Measurements from ENCODE around the gene CCDC152.

Gene CCDC152

DNA sequence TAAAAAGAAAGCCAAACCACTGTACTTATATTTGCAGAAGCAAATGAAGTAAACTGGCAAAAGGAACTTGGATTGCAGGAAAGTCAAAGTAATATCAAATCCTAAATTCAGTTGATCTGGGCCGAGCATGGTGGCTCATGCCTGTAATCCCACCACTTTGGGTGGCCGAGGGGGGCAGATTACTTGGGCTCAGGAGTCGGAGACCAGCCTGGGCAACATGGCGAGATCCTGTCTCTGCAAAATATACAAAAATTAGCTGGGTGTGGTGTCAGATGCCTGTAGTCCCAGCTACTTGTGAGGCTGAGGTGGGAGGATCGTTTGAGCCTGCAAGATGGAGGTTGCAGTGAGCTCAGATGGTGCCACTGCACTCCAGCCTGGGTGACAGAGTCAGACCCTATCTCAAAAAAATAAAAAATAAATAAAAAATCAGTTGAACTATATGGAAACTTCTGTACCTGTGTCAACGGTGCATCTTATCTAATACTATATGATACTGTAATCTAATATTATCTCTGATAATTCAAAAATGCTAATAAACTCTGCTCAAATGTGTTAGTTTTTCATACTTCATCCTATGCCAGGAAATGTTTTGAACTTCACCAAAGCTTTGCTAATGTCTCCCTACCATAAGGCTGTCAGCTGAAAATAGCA, 45.0 kb downstream of the CCDC152 start:
- DNase-seq (ENCODE audit: low read depth, low spot score) = no peak
- H3K4me3 ChIP-seq (ENCODE audit: low read depth, low read length) = no peak overlapping the region
- in situ Hi-C loops (cut with HindIII; ENCODE audit: low sequenced_read_pairs) = no loop called here

DNA sequence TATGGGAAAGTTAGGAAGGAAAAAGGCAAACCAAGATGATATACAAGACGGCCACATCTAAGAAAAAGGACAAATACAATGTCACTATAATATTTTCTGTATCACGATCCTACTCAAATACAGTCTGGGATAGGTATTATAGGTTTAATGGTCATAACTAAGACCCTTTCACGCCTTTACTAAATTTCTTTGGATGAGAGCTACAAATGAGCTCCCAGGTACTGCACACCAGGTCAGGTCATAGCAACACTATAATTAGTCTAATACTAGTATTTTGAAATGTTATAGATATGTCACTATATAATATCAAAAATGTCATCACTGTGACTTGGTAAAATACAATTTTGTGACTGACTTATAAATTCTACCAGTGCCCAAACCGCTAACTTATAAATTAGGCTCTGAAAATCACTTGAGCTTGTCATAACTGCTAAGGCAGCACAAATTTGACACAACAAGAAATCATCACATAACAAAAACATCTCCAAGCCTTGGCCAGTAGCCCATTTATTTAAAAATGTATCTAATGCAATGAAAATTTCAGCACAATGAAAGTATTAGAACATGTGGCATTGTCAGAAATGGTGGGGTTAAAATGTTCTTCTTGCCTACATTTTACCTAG, 48.2 kb downstream of the CCDC152 start:
- no peak for TF ChIP-seq CTCF (IDR thresholded peaks at IDR 0.05; ENCODE audit: low read depth, low read length)
- no peak for DNase-seq (ENCODE audit: low read depth, low spot score)
- in situ Hi-C loops (cut with HindIII; ENCODE audit: low sequenced_read_pairs) = no loop called here
- no peak overlapping the region for H3K4me3 ChIP-seq (ENCODE audit: low read depth, low read length)

More for the DNA sequence above, 45.0 kb downstream of the CCDC152 start:
- TF ChIP-seq CTCF (IDR thresholded peaks at IDR 0.05; ENCODE audit: low read depth, low read length) = no peak

- no peak overlapping the region for H3K4me3 ChIP-seq (ENCODE audit: low read depth, low read length)
- no peak for TF ChIP-seq CTCF (IDR thresholded peaks at IDR 0.05; ENCODE audit: low read depth, low read length)
- in situ Hi-C loops (cut with HindIII; ENCODE audit: low sequenced_read_pairs) = no loop called here
- no peak for DNase-seq (ENCODE audit: low read depth, low spot score)
Measured at GRCh38 chr5:42806004-42806700, 49.5 kb downstream of the CCDC152 start.

DNA sequence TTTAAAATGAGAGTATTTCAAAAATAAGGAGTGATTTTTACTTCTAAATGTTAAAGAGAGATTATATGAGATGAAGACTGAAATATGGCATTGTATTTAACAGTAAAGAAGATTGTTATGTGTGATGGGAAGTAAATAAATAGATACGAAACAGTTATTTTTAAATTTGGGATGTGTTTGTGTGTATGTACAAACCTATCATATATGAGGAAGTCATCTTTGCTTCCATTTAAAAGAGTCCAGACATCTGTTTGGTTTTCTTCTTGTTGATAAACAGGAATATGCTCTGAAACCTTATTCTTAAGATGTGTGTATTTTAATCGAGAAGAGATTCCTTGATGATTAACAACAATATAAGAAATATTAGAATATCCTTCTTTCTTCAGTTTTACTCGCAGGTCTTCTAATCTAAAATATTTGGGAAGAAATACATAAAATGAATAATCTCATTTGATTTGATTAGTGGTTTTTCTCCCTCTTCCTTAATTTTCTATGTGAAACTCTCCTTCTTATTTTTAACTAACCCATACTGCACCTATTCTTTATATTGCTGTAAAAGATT, 50.2 kb downstream of the CCDC152 start:
- TF ChIP-seq CTCF (IDR thresholded peaks at IDR 0.05; ENCODE audit: low read depth, low read length) = no peak
- no peak overlapping the region for H3K4me3 ChIP-seq (ENCODE audit: low read depth, low read length)
- DNase-seq (ENCODE audit: low read depth, low spot score) = no peak
- in situ Hi-C loops (cut with HindIII; ENCODE audit: low sequenced_read_pairs) = no loop called here

DNA sequence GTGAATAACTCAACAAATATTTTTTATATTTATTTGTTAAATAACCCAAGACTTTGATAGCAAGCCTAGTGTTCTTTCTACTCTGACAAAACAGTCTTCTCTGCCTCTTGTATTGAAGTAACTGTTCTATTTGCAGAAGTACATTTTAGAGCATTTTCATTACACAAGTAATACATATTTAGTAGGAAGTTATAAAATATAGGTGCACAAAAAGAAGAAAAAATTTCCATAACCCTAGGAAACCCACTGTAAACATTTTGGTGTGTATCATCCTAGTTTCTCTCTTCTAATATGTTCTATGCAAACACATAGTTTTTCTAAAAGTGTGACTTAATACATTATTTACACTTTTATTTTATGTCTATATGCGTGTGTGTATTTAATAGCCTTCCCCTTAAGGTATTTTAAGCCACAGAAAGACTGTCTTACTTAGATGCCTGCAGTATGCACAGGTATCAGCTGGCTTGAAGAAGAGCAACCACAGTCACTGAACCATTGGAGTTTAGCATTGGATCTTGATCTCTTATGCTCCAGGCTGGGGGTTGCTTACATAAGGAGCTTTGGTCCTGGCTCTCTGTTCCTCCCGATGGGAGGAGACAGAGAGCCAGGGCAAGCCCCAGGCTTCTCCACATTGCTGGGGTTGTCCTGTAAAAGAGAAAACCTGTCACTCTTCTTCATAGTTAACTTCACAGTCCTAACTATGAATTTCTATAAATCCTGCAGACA, 51.3 kb downstream of the CCDC152 start:
- no peak overlapping the region for H3K4me3 ChIP-seq (ENCODE audit: low read depth, low read length)
- DNase-seq (ENCODE audit: low read depth, low spot score) = no peak
- TF ChIP-seq CTCF (IDR thresholded peaks at IDR 0.05; ENCODE audit: low read depth, low read length) = no peak
- in situ Hi-C loops (cut with HindIII; ENCODE audit: low sequenced_read_pairs) = no loop called here
